ENCODE results near the gene MED23.
A peak's percentile ranks its signal among the peaks of the same experiment; 100 is the strongest.
"Not testable (repeated sequence)": the region's sequence is repeated elsewhere in the genome, so short reads cannot be mapped to it uniquely, and the experiment has no call there.

The MED23 gene

GRCh38 chr6:131572686-131573415 is 55.2 kb downstream of the MED23 start, which contains the start of gene ARG1:
TSS of gene ARG1 (plus strand) at chr6:131573226. CDS start at chr6:131573283, 57 bp downstream.
- DNase-seq = no peak

GRCh38 chr6:131568726-131569125 is 59.3 kb downstream of the MED23 start:
- DNase-seq = no peak

- DNase-seq = no peak
These were observed 63.0 kb downstream of the MED23 start for GRCh38 chr6:131565056-131565455.

DNA sequence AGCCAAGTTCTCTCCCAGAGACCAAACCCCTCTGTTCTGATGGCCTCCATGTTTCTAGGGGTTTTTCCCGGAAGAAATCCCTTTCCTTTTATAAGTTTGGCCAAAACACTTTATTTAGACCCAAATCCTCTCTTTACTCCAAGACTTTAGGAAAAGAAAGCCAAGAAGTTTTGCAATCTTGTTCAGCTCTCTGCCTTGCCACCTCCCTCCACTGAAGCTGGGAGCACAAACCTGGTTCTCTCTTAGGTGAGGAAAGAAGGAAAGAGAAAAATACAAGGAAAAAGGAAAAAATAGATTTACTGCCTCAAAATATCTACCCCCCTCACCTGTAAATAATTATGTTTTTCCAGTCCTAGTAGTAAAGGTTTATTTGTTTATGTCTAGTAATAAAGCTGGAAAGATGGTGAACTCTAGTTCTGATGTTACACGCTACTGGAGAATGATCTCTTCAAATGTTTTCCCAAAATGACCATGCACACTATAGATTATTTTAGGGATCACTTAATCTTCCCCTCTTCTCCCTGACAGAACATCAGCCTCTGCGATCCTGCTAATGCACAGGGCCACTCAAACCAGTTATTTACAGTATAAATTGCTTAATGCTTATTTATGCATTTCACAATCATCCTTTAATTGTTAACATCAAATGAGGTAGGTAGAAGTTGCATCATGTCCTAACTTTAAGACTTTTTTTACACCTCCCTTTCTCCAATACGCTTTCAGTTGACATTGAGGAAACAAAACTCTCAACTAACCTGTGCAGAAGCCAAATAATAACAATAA is 65.9 kb downstream of the MED23 start:
- DNase-seq = no peak

GRCh38 chr6:131558922-131559321 is 69.1 kb downstream of the MED23 start:
- DNase-seq = no peak

DNA sequence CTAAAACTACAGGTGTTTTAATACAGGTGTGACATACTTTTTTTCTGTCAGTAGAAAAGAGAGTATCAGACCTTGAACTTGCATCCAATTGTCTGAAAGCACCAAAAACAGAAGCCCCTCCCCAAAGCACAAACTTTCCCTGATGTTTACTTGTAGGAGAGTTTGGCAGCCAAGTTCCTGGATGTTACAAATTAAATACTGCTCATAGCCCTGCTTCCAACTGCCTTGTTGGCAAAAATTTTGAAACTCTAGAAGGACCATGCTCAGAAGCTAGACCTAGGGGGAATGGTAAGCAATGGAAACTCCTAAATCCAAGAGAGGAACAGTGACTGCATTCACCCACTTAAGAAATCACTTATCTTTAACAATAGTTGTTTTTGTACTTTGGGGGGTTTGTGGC is 72.0 kb downstream of the MED23 start:
- DNase-seq = no peak

DNA sequence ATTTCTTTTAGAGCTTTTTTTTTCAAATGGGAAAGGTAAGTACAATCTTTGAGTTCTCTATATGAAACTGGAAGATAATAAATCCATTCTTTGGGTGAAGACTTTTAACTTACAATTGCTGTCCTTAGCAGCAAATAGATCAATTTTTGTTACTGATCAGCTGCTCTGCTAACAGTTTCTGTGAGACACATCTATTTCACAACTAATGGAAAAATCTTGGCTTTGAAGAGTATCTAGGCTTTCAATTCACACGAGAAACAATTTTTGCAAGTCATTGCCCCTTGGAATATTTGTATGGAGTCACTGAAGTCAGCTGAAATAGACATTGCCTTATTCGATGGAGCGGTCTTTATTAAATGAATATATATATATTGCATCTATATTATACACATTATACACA is 75.5 kb downstream of the MED23 start:
- DNase-seq = no peak

DNA sequence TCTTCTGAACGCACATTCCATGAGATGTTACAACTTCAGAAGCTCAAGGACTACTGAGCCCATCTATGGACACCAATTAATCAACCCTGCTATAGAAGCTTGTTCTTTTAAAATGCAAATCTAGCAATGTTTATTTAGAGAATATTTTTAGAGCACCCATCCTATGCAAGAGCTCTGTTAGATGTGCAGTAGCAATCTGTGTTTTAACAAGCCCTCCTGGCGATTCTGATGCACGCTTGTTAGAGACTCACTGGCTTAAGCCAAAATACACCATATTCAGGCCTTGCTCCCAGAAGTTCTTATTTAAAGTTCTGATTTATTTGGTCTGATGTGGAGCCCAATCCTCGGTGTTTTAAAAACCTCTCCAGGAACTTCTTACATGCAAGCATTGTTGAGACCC is 76.1 kb downstream of the MED23 start:
- no peak for DNase-seq

DNA sequence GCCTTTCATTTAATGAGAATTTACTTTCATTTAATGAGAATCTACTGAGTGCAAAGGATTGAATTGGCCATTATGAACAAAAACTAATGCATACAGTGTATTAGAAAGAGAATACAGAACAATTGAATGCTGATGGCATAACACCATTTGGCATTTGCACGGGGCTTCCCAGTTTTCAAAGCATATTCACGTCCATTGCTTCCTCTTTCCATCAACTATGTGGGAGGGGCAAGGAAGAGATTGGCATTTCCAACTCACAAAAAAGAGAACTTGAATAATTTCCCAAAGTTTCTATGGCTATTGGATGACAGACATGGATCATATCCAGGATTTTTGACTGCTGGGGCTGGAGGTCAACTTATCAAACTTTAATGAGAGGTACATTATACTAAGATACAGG is 78.2 kb downstream of the MED23 start:
- DNase-seq = no peak

DNA sequence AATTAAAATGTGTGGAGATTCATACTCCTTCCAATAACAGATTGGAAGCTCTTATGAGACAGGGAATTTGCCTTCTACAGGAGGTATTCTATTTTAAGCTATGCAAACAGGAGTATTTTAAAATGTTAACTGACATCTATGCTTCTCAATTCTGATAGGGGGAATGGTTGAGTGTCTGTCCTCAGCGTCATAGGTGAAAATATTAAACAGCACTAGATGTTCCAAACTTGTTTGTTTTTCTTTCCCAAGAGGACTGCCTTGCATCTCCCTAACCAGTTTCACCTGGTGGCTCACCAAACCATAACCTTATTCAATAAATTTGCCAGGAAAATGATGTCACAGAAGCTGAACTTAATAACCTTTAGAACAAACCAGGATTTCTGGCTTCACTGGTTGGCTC is 79.6 kb downstream of the MED23 start:
- DNase-seq = no peak

GRCh38 chr6:131547488-131547887 is 80.6 kb downstream of the MED23 start:
- DNase-seq = no peak

GRCh38 chr6:131545317-131545716 is 82.7 kb downstream of the MED23 start:
- DNase-seq = no peak

GRCh38 chr6:131538615-131539014 is 89.4 kb downstream of the MED23 start:
- DNase-seq = not testable (repeated sequence)

DNA sequence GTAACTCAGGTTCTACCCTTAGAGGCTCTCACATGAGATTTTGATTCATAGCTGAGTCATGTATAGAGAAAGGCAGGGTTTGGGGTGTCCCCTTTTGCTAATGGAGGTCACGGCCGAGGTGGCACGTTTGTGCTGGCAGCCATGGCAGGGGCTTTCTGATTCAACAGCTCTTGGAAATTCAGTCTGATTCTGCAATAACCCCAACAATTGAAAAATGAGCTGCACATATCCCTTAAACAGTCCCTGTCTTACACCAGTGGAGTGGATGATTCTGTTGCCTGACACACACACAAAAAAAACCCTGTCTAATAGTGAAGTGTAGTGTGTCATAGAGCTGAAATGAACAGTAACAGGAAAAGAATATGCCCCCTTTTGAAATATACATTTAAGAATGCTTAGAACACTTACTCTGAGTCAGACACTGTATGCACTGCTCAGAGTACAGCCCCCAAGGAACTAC is 95.4 kb downstream of the MED23 start:
- peak; percentile 41 for DNase-seq

DNA sequence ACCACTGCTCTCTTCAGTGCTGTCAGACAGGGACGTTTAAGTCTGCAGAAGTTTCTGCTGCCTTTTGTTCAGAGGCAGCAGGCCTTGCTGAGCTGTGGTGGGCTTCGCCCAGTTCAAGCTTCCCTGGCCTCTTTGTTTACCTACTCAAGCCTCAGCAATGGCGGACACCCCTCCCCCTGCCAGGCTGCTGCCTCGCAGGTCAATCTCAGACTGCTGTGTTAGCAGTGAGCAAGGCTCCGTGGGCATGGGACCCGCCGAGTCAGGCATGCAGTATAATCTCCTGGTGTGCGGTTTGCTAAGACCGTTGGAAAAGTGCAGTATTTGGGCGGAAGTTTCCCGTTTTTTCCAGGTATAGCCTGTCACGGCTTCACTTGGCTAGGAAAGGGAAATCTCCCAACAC is 96.4 kb downstream of the MED23 start:
- not testable (repeated sequence) for DNase-seq

DNA sequence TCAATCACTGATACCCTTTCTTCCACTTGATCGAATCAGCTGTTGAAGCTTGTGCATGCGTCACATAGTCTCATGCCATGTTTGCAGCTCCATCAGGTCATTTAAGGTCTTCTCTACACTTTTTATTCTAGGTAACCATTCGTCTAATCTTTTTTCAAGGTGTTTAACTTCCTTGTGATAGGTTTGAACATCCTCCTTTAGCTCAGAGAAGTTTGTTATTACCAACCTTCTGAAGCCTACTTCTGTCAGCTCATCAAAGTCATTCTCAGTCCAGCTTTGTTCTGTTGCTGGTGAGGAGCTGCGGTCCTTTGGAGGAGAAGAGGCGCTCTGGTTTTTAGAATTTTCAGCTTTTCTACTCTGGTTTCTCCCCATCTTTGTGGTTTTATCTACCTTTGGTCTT is 97.1 kb downstream of the MED23 start:
- not testable (repeated sequence) for DNase-seq

DNA sequence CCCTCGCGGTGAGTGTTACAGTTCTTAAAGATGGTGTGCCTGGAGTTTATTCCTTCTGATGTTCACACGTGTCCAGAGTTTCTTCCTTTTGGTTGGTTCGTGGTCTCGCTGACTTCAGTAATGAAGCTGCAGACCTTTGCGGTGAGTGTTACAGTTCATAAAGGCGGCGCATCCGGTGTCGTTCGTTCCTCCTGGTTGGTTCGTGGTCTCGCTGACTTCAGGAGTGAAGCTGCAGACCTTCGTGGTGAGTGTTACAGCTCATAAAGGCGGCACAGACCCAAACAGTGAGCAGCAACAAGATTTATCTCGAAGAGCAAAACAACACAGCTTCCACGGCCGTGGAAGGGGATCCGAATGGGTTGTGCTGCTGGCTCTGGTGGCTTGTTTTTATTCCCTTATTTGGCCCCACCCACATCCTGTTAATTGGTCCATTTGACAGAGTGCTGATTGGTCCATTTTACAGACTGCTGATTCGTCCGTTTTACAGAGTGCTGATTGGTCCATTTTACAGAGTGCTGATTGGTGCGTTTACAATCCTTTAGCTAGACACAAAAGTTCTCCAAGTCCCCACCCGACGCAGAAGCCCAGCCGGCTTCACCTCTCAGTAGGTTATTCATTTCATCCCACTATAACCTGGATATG is 103.2 kb downstream of the MED23 start:
- no peak for DNase-seq

- no peak for DNase-seq
These were observed 103.9 kb downstream of the MED23 start for GRCh38 chr6:131523988-131524673.

Data from HCEC 1CT (cell line).